Esophagus muscularis mucosa (tissue), 4 donors: Measurements from ENCODE around the gene PYGM.

Experiments used
- CTCF ChIP-seq, 3 experiments: fragments of 200-600 bp in 2 of 3; fragments of 450-650 bp in 1 of 3; sonication (generic) in 2 of 3; IDR thresholded peaks; one replicate each; pipeline ENCODE4 v1.5.1; 2017 to 2019; ENCODE audit warnings: antibody characterized with exemption in 3 of 3, mild to moderate bottlenecking in 2 of 3, moderate library complexity in 1 of 3
- EP300 ChIP-seq: sonication (generic); formaldehyde crosslinking; IDR thresholded peaks from one replicate; pipeline ENCODE4 v1.6.1; 2017; ENCODE audit warnings: antibody characterized with exemption
- POLR2A ChIP-seq: fragments of 450-650 bp; IDR thresholded peaks from one replicate; pipeline ENCODE4 v1.6.1; 2017; ENCODE audit warnings: antibody characterized with exemption, moderate library complexity, mild to moderate bottlenecking, low read depth
- POLR2AphosphoS5 ChIP-seq, 2 donors: sonication (generic); formaldehyde crosslinking; IDR thresholded peaks; one replicate each; pipeline ENCODE4 v1.6.1; 2017; ENCODE audit warnings: antibody characterized with exemption in 2 of 2

- TF ChIP-seq POLR2A = no peak
- no peak for TF ChIP-seq CTCF (IDR thresholded peaks at IDR 0.05)
- no peak for TF ChIP-seq POLR2AphosphoS5 (IDR thresholded peaks at IDR 0.05)
- no peak for TF ChIP-seq EP300
Observed at GRCh38 chr11:64764040-64764611, 4.4 kb upstream of the PYGM start.
